Large intestine (tissue), 3 donors: Measurements from ENCODE around the gene NCAPD2. TPM values are rescaled to one million over a fixed set of nuclear protein-coding genes. Genes with fewer than 3 reads are reported as not detected.
"Not testable (repeated sequence)": the region's sequence is repeated elsewhere in the genome, so short reads cannot be mapped to it uniquely, and the experiment has no call there.

Experiments
- DNase-seq, 2 donors: peaks; one replicate each; pipeline versions ENCODE4 v3.0.0 to v3.0.0-alpha.2; 2013
- H3K27ac ChIP-seq: one replicate; pipeline ENCODE4 v1.5.1; 2013; ENCODE audit warnings: low read length
- H3K27me3 ChIP-seq: 2 replicates; pipeline ENCODE4 v1.6.1; 2013; ENCODE audit warnings: low read length; ENCODE audit not compliant: control insufficient read depth, insufficient read depth
- H3K36me3 ChIP-seq: 2 replicates; pipeline ENCODE4 v1.6.1; 2013; ENCODE audit warnings: low read length; ENCODE audit not compliant: control insufficient read depth, insufficient read depth
- H3K4me1 ChIP-seq: one replicate; pipeline ENCODE4 v1.6.1; 2013; ENCODE audit warnings: low read length; ENCODE audit not compliant: control insufficient read depth, insufficient read depth
- H3K4me3 ChIP-seq: one replicate; pipeline ENCODE4 v1.5.1; 2013; ENCODE audit warnings: low read length
- H3K9me3 ChIP-seq: one replicate; pipeline ENCODE4 v1.6.1; 2013; ENCODE audit warnings: mild to moderate bottlenecking, low read depth, low read length, moderate library complexity; ENCODE audit not compliant: control insufficient read depth
- WGBS: methylation state at CpG from one replicate; pipeline ENCODE4 v1.1.5; 2013; ENCODE audit warnings: low lambda C conversion rate; ENCODE audit not compliant: insufficient coverage; 5-methylcytosine and 5-hydroxymethylcytosine counted together
- polyA plus RNA-seq: library from polyadenylated mRNA; unstranded; fragments of 120-200 nt; gene quantifications from one replicate; pipeline ENCODE4 v1.2.1, GENCODE V29; 2013

Gene NCAPD2
- polyA plus RNA-seq, 1 donor = 38.6 TPM

DNA sequence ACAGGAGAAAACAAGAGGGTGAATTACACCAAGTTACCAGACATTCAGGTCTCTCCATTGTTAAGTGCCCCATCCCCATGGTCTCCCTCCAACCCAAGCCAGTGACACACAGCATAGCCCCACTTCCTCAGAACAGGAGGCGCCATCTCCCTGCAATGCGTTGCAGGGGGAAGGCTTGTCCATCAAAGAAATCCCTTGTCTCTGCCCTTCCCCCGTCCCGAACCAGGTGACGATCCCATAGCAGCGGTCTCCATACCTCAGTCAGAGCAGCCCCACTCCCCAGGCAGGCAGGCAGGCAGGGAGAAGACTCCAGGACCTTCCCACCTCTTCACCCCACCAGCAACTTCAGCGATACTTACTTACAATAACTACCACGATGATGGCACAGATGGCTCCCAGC is 29.4 kb upstream of the NCAPD2 start:
- Histone ChIP-seq H3K27me3 (no peaks in the 10 kb centered on the region), H3K4me1 (no peaks in the 10 kb centered on the region), H3K9me3 (no peaks in the 10 kb centered on the region), H3K36me3 (peaks cover 65% of the 10 kb centered on the region), H3K27ac (no peak overlapping the region), H3K4me3 (no peak overlapping the region)
- WGBS = no CpG with 5 or more reads among the region's 8 CpGs
- no peak for DNase-seq

DNA sequence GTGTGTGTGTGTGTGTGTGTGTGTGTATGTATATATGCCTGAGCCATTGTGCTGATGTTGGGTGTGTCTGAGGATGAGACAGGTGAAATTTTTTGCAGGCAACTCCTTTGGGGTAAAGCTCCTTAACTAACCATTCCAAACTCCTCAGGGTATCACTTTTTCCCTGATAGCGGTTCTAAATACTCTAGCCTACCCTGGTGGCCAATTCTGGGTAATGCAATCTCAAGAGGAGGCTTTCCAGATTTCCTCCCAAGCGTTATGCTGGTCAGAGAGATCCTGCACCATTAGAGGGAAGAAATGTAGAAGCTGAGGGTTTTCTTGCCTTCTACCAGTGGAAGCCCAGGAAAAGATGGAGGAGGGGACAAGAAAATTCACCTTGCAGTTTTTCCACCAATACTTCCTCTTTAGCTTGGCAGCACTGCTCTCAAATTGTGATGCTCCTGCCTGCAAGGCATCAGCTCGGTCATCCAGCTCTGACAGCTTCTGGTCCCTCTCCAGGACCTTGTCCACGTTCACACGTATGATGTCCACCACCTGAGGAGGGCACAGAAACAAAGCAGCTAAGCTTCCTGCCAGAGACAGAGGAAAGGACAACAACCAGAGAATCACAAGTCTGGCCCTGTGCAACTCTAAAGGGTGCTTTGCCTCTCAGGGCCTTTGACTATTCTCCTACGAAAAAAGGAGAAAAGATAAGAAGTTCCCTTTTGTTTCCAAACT is 28.3 kb upstream of the NCAPD2 start:
- peak; percentile 41 to 44 for DNase-seq
- Histone ChIP-seq H3K27ac (no peak overlapping the region), H3K36me3 (peaks cover 54% of the 10 kb centered on the region), H3K4me3 (no peak overlapping the region), H3K27me3 (no peaks in the 10 kb centered on the region), H3K4me1 (peaks cover 3% of the 10 kb centered on the region), H3K9me3 (peaks cover 4% of the 10 kb centered on the region)
- WGBS = no CpG with 5 or more reads among the region's 6 CpGs

DNA sequence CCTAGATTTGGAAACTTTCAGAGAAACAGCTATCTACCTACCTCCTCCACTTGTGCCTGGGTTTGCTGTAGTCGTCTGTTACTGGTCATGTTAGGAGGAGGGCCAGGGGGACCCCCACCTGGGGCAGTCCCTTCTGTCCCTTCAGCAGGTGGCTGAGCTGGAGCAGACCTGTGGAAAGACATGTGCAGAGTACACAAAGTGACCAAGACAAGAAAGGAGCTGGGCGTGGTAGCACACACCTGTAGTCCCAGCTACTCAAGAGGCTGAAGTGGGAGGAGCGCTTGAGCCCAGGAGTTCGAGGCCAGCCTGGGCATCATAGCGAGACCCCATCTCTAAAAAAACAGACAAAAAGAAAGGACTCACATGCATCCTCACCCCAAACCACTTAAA is 27.7 kb upstream of the NCAPD2 start:
- H3K4me1 ChIP-seq = peaks cover 5% of the 10 kb centered on the region
- peaks cover 4% of the 10 kb centered on the region for H3K9me3 ChIP-seq
- H3K36me3 ChIP-seq = peaks cover 48% of the 10 kb centered on the region
- no peak overlapping the region for H3K27ac ChIP-seq
- no peaks in the 10 kb centered on the region for H3K27me3 ChIP-seq
- no CpG with 5 or more reads among the region's 5 CpGs for WGBS
- no peak overlapping the region for H3K4me3 ChIP-seq
- DNase-seq = no peak

- H3K9me3 ChIP-seq, H3K4me3 ChIP-seq, H3K4me1 ChIP-seq, H3K27me3 ChIP-seq, H3K27ac ChIP-seq, DNase-seq: not testable (repeated sequence)
- H3K36me3 ChIP-seq = peaks cover 43% of the 10 kb centered on the region
- WGBS = no CpG with 5 or more reads among the region's 4 CpGs
Measured at GRCh38 chr12:6466751-6467150, 27.2 kb upstream of the NCAPD2 start.

GRCh38 chr12:6467571-6468282 is 26.2 kb upstream of the NCAPD2 start:
- not testable (repeated sequence) for H3K4me1 ChIP-seq, H3K27ac ChIP-seq, DNase-seq, H3K4me3 ChIP-seq, H3K27me3 ChIP-seq, H3K9me3 ChIP-seq
- WGBS = no CpG with 5 or more reads among the region's 9 CpGs
- H3K36me3 ChIP-seq = peaks cover 33% of the 10 kb centered on the region

DNA sequence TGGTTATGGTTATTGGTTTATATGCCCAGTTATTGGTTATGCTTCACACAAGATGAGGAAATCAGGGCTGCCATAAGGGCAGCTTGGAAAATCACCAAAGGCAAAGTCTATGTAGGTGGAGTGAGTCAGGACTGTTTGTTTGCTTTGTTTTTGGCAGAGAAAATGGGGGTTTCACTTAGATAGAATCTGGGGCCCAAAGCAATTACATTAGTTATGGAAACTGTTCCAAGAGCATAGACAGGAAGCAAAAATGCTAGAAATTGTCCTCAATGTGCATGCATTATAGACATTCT is 25.7 kb upstream of the NCAPD2 start:
- no peak for DNase-seq
- H3K27ac ChIP-seq = no peak overlapping the region
- peaks cover 28% of the 10 kb centered on the region for H3K36me3 ChIP-seq
- H3K4me3 ChIP-seq = no peak overlapping the region
- peaks cover 4% of the 10 kb centered on the region for H3K9me3 ChIP-seq
- H3K27me3 ChIP-seq = no peaks in the 10 kb centered on the region
- H3K4me1 ChIP-seq = peaks cover 8% of the 10 kb centered on the region

DNA sequence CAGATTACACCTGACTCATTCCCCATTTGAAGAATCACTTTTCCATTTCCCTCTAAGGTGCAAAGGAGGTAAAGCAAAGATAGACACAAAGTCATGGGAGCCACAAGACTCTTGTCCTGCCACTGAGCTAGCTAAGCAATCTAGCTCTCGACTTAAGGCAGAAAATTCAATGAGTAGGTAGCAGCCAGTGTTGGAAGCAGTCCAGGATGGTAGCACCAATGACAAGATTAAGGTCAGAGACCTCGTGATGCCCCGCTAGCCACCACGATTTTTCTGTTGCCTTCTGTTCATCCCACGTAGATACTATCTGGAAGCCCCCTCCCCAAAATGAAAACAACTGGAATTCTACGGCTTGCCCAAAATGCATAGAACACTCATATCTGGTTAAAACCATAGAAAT is 24.8 kb upstream of the NCAPD2 start:
- peaks cover 20% of the 10 kb centered on the region for H3K36me3 ChIP-seq
- 95% methylated on average over 5 of the region's 6 CpGs for WGBS
- no peak overlapping the region for H3K4me3 ChIP-seq
- DNase-seq = no peak
- peaks cover 4% of the 10 kb centered on the region for H3K9me3 ChIP-seq
- no peaks in the 10 kb centered on the region for H3K27me3 ChIP-seq
- H3K27ac ChIP-seq = no peak overlapping the region
- peaks cover 8% of the 10 kb centered on the region for H3K4me1 ChIP-seq

DNA sequence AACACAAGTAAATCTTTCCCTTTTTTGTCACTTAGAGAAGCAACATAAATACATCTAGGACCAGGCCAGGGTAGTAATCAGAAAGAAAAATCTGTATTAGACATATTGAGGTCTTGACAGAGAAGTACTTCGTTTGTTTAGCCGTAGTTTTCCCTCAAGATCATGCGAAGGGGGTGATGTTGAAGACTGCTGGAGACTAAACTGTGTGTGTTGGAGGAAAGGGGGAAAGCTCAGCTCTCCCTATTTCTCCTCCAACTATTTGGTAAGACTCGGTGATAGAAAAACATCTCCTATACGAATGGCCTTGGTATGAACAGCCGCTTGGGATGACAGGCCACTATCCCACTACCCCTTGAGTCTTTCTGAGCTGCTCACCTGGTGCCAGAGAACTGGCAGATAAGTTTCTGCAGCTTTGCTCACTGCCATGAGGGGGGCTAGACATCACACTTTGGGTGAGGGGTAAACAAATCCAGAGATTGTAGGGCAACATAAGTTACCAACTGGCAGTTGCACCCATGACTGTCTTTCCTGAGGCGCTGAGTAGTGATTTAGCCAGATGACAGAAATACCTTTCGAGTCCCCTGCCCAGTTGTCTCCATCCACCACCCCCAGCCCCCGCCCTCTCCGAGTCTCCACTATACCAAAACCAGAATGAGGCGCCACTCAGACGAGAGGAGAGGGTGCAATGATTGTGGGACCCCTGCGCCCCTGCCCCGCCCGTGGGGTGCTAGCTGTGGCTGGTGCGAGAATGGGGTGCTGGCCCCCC is 24.1 kb upstream of the NCAPD2 start:
- no peaks in the 10 kb centered on the region for H3K27me3 ChIP-seq
- H3K27ac ChIP-seq = peak overlapping the region; percentile 50
- H3K36me3 ChIP-seq = peaks cover 13% of the 10 kb centered on the region
- H3K4me1 ChIP-seq = peaks cover 8% of the 10 kb centered on the region
- H3K9me3 ChIP-seq = peaks cover 4% of the 10 kb centered on the region
- no peak for DNase-seq
- peak overlapping the region; percentile 63 for H3K4me3 ChIP-seq
- WGBS = 50% methylated on average over 2 of the region's 16 CpGs

- Histone ChIP-seq H3K4me3 (peak within 1 kb of the TSS; percentile 63), H3K27me3 (no peaks in the 10 kb centered on the region), H3K36me3 (peaks cover 10% of the 10 kb centered on the region), H3K27ac (peak within 1 kb of the TSS; percentile 80), H3K4me1 (peaks cover 8% of the 10 kb centered on the region), H3K9me3 (peaks cover 4% of the 10 kb centered on the region)
- WGBS = no CpG with 5 or more reads among the region's 69 CpGs
- peak; percentile 95 to 98 for DNase-seq
Measured at GRCh38 chr12:6470375-6471163, 23.3 kb upstream of the NCAPD2 start, which contains the start of gene VAMP1. Gene VAMP1 (minus strand): TSS chr12:6470677. CDS start chr12:6470531, 146 bp downstream.

- Histone ChIP-seq H3K4me3 (no peak overlapping the region), H3K27me3 (no peaks in the 10 kb centered on the region), H3K4me1 (peaks cover 8% of the 10 kb centered on the region), H3K36me3 (no peaks in the 10 kb centered on the region), H3K27ac (no peak overlapping the region), H3K9me3 (peaks cover 4% of the 10 kb centered on the region)
- no CpG with 5 or more reads among the region's 1 CpG for WGBS
- DNase-seq = no peak
Measured at GRCh38 chr12:6471989-6472360, 21.9 kb upstream of the NCAPD2 start.
